GM12878 (cell line): ENCODE results near the gene COQ6. TPM values are rescaled to one million over a fixed set of nuclear protein-coding genes. Genes with fewer than 3 reads are reported as not detected.

ENCODE experiments used
- ATAC-seq: fragments of 200-7000 bp; cut with Tn5 transposase; 3 replicates; pipeline ENCODE4 v1.9.1; 2020; ENCODE audit warnings: mild to moderate bottlenecking, moderate library complexity
- BruUV-seq: library from RNA; stranded (reverse); fragments of 400-500 nt; replicated peaks from 2 replicates; lab custom pipeline; 2021; lab: Mats Ljungman, UMichigan
- CTCF ChIA-PET: fragments of 300-600 bp; sonication (Branson Sonifier 250); formaldehyde crosslinking; extraction: SDS; loops from one replicate; lab custom pipeline; 2021; ENCODE audit warnings: inconsistent platforms; lab: Yijun Ruan, JAX
- POLR2A ChIA-PET: fragments of 350-600 bp; formaldehyde crosslinking; extraction: SDS; loops from one replicate; lab custom pipeline; 2021; ENCODE audit warnings: inconsistent platforms; lab: Charles Lee
- RAD21 ChIA-PET: fragments of 300-600 bp; sonication (Branson Sonifier 250); formaldehyde crosslinking; loops from one replicate; lab custom pipeline; 2023; ENCODE audit warnings: antibody characterized with exemption; ENCODE audit not compliant: unreplicated experiment; lab: Charles Lee
- SMC1A ChIA-PET: fragments of 300-600 bp; sonication (Branson Sonifier 250); formaldehyde crosslinking; loops from one replicate; lab custom pipeline; 2023; ENCODE audit not compliant: unreplicated experiment, uncharacterized antibody; lab: Charles Lee
- DNase-seq: peaks from one replicate; pipeline ENCODE4 v3.0.0-alpha.2; 2011; ENCODE audit warnings: low read depth, low spot score
- FAIRE-seq: peaks from 3 replicates; lab custom pipeline; 2011; peaks lifted over from hg19 to GRCh38; lab: Jason Lieb, UNC
- H2AFZ ChIP-seq: 2 replicates; pipeline ENCODE4 v1.6.0; 2011; ENCODE audit warnings: low read depth, low read length, control low read depth; ENCODE audit not compliant: control insufficient read depth
- H3K27ac ChIP-seq: 2 replicates; pipeline ENCODE4 v1.5.1; 2011; ENCODE audit warnings: control low read depth; ENCODE audit not compliant: control insufficient read depth, insufficient read depth
- H3K27me3 ChIP-seq, 2 experiments: replicated peaks in 1 of 2; 2 replicates each; pipeline versions ENCODE4 v1.6.0 to v1.6.1; 2011; ENCODE audit warnings: low read length in 1 of 2; ENCODE audit not compliant: control insufficient read depth in 2 of 2, insufficient read depth in 2 of 2
- H3K36me3 ChIP-seq, 2 experiments: 2 replicates each; pipeline ENCODE4 v1.5.1; 2011; ENCODE audit warnings: low read length in 1 of 2; ENCODE audit not compliant: control insufficient read depth in 2 of 2, insufficient read depth in 2 of 2
- H3K4me1 ChIP-seq: 2 replicates; pipeline ENCODE4 v1.6.1; 2011; ENCODE audit warnings: mild to moderate bottlenecking, low read length, moderate library complexity, mixed read lengths; ENCODE audit not compliant: control insufficient read depth, insufficient read depth
- H3K4me2 ChIP-seq: 2 replicates; pipeline ENCODE4 v1.6.0; 2011; ENCODE audit warnings: control low read depth; ENCODE audit not compliant: control insufficient read depth, insufficient read depth
- H3K4me3 ChIP-seq: fragments of 200-600 bp; sonication (generic); 2 replicates; pipeline ENCODE4 v1.5.1; 2016
- H3K79me2 ChIP-seq: 2 replicates; pipeline ENCODE4 v1.6.0; 2011; ENCODE audit warnings: low read length; ENCODE audit not compliant: control insufficient read depth, insufficient read depth
- H3K9ac ChIP-seq: 2 replicates; pipeline ENCODE4 v1.8.0; 2011; ENCODE audit warnings: low read length, control low read depth, mixed read lengths; ENCODE audit not compliant: control insufficient read depth, insufficient read depth
- H3K9me3 ChIP-seq: replicated peaks from 3 replicates; pipeline ENCODE4 v1.5.1; 2011; ENCODE audit warnings: mild to moderate bottlenecking, low read length; ENCODE audit not compliant: control insufficient read depth, insufficient read depth
- H4K20me1 ChIP-seq: 2 replicates; pipeline ENCODE4 v1.6.0; 2011; ENCODE audit not compliant: control insufficient read depth, insufficient read depth
- ATF7 ChIP-seq: fragments of 450-650 bp; IDR thresholded peaks from 2 replicates; pipeline ENCODE4 v1.6.1; 2016; ENCODE audit warnings: low read depth, mild to moderate bottlenecking
- BCL11A ChIP-seq: IDR thresholded peaks from 2 replicates; pipeline ENCODE4 v1.6.1; 2011; ENCODE audit warnings: low read depth, low read length
- BMI1 ChIP-seq: fragments of 450-650 bp; IDR thresholded peaks from 2 replicates; pipeline ENCODE4 v1.6.1; 2016; ENCODE audit warnings: mild to moderate bottlenecking, moderate library complexity, borderline replicate concordance
- BRCA1 ChIP-seq: IDR thresholded peaks from 2 replicates; pipeline ENCODE4 v1.6.1; 2011; ENCODE audit warnings: low read depth, low read length, improper control_type of control experiment
- CBX3 ChIP-seq: fragments of 200-600 bp; sonication (generic); IDR thresholded peaks from 2 replicates; pipeline ENCODE4 v1.6.1; 2016; ENCODE audit warnings: low read depth, borderline replicate concordance
- CHD1 ChIP-seq: IDR thresholded peaks from 2 replicates; pipeline ENCODE4 v1.6.1; 2012; ENCODE audit warnings: low read depth, low read length, improper control_type of control experiment
- ESRRA ChIP-seq: IDR thresholded peaks from 2 replicates; pipeline ENCODE4 v1.6.1; 2012; ENCODE audit warnings: mild to moderate bottlenecking, low read length, improper control_type of control experiment
- HCFC1 ChIP-seq: fragments of 150-350 bp; IDR thresholded peaks from 2 replicates; pipeline ENCODE4 v1.6.1; 2014; ENCODE audit warnings: low read length
- MAX ChIP-seq: IDR thresholded peaks from 2 replicates; pipeline ENCODE4 v1.6.1; 2012; ENCODE audit warnings: low read depth, low read length, improper control_type of control experiment
- MEF2A ChIP-seq: IDR thresholded peaks from 2 replicates; pipeline ENCODE4 v1.6.1; 2011; ENCODE audit warnings: low read depth, mild to moderate bottlenecking, low read length, moderate library complexity; ENCODE audit not compliant: insufficient read depth
- MTA3 ChIP-seq: IDR thresholded peaks from 2 replicates; pipeline ENCODE4 v1.6.1; 2012; ENCODE audit warnings: low read length, inconsistent platforms, borderline replicate concordance
- POLR2A ChIP-seq: IDR thresholded peaks from 2 replicates; pipeline ENCODE4 v1.6.1; 2011; ENCODE audit warnings: low read depth, mild to moderate bottlenecking, low read length
- RAD21 ChIP-seq: IDR thresholded peaks from 2 replicates; pipeline ENCODE4 v1.6.1; 2011; ENCODE audit warnings: mild to moderate bottlenecking, low read depth, low read length, moderate library complexity; ENCODE audit not compliant: insufficient read depth
- SRF ChIP-seq, 2 experiments: IDR thresholded peaks; 2 replicates each; pipeline ENCODE4 v1.6.1; 2011; ENCODE audit warnings: low read depth in 2 of 2, low read length in 2 of 2, mild to moderate bottlenecking in 1 of 2, moderate library complexity in 1 of 2
- TCF7 ChIP-seq: IDR thresholded peaks from 2 replicates; pipeline ENCODE4 v1.6.1; 2014; ENCODE audit warnings: antibody characterized with exemption, borderline replicate concordance
- WRNIP1 ChIP-seq: IDR thresholded peaks from 2 replicates; pipeline ENCODE4 v1.6.1; 2011; ENCODE audit warnings: low read depth, low read length, improper control_type of control experiment, borderline replicate concordance
- ZBTB40 ChIP-seq: fragments of 450-650 bp; IDR thresholded peaks from 2 replicates; pipeline ENCODE4 v1.6.1; 2016; ENCODE audit warnings: mild to moderate bottlenecking, moderate library complexity, borderline replicate concordance
- in situ Hi-C: fragments of 300-500 bp; cut with MboI; formaldehyde crosslinking; loops from 9 replicates; pipeline ENCODE4 v1.14.3; 2018; ENCODE audit warnings: mixed read lengths
- intact Hi-C: fragments of 100-400 bp; cut with micrococcal nuclease; formaldehyde crosslinking; loops from one replicate; pipeline ENCODE4 v1.14.2; 2022; ENCODE audit not compliant: unreplicated experiment
- polyA plus RNA-seq, 11 experiments: library from polyadenylated mRNA; depleted of rRNA in 4 of 11; unstranded in 6 of 11; stranded (reverse) in 5 of 11; fragments of >200 nt; fragmentation: Nextera tagmentation in 4 of 11; fragmentation: Illumina TruSeq in 1 of 11; extraction: Ambion mirVana in 4 of 11; extraction: Trizol in 1 of 11; gene quantifications; 1 replicate in 1 of 11; 2 replicates in 10 of 11; pipeline versions ENCODE4 v1.2.1 to v1.2.3, GENCODE V29; 2011 to 2016; ENCODE audit warnings: inconsistent platforms in 2 of 11, missing spikeins in 2 of 11, low read depth in 1 of 11
- total RNA-seq, 4 experiments: library from RNA; depleted of rRNA in 3 of 4; stranded (reverse); fragments of >200 nt in 3 of 4; fragmentation: Illumina TruSeq in 1 of 4; extraction: Trizol in 1 of 4; gene quantifications; 2 replicates each; pipeline versions ENCODE4 v1.2.1 to v1.2.3, GENCODE V29; 2013 to 2021
- TF ChIP-seq, protein P1 (sequence below): IDR thresholded peaks from 2 replicates; pipeline ENCODE4 v1.6.1; 2011; ENCODE audit warnings: low read depth, low read length, improper control_type of control experiment, borderline replicate concordance

The COQ6 gene
- total and polyA plus RNA-seq, 10 of the 15 experiments (the other 5 are each of a cell fraction or from before 2014, with no cell fraction given): 5.4 to 45.5 (median 19.1) TPM

DNA sequence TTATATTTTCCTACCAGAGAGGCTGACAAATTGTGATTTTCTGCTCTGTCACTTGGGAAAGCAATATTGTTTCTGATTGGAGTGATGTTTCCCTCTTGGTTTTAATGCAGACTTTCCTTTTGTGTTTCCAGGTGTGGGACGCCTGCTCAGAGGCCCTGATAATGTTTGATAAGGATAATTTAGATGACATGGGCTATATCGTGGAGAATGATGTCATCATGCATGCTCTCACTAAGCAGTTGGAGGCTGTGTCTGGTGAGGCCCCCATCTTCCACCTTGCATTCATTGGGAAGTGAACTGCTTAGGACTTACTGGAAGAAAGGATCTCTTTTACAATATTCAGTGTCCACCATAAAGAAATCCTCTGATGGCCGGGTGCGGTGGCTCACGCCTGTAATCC, 5.6 kb downstream of the COQ6 start (continued):
- TF ChIP-seq CHD1 (no peak), CBX3 (no peak), RAD21 (no peak), WRNIP1 (no peak), POLR2A (no peak), SRF (IDR thresholded peaks at IDR 0.05; ENCODE audit: low read depth in 2 of 2, low read length in 2 of 2) (no peak), BRCA1 (no peak), BCL11A (no peak), MEF2A (no peak)
- TF ChIP-seq, protein P1, sequence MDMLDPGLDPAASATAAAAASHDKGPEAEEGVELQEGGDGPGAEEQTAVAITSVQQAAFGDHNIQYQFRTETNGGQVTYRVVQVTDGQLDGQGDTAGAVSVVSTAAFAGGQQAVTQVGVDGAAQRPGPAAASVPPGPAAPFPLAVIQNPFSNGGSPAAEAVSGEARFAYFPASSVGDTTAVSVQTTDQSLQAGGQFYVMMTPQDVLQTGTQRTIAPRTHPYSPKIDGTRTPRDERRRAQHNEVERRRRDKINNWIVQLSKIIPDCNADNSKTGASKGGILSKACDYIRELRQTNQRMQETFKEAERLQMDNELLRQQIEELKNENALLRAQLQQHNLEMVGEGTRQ: no peak
- TF ChIP-seq, all 136 proteins: peak for 0

DNA sequence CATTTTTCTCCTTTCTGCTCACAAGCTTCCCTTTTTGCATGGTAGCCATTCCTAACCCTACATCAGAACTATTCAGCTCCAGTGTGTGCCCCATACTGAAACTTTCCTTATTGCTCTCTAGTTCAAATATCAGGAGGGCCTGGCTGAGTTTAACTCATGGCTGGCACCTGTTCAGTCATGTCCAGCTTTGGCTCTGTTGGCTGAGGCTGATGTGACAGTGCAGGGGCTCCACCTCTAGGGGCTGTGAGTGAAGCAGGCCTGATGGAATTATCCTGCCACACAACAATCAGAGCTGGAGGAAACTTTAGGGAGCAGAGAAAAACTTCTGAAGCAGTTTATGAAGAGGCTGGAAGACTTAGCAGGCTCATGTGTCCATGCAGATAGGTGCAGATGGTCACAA, 8.5 kb downstream of the COQ6 start:
- RAD21 ChIA-PET: interaction anchor here (1.1 kb wide), 1 partner anchor 9 kb away, joined by 3 read pairs; the partner anchor contains the start of genes COQ6 and FAM161B
- no peak for TF ChIP-seq RAD21
- TF ChIP-seq ZBTB40: no peak
- TF ChIP-seq TCF7: no peak
- TF ChIP-seq ESRRA: no peak
- TF ChIP-seq BMI1: no peak
- TF ChIP-seq HCFC1: no peak
- no peak for TF ChIP-seq MAX
- TF ChIP-seq MTA3: no peak
- TF ChIP-seq ATF7: no peak
- TF ChIP-seq, all 136 proteins: peak for 0
- ChIA-PET POLR2A (interaction anchor here (1.1 kb wide), 1 partner anchor 9 kb away, joined by 3 read pairs; the partner anchor contains the start of genes COQ6 and FAM161B), CTCF (interaction anchor here (1.1 to 1.4 kb wide), 2 partner anchors 9 to 11 kb away, joined by 3 read pairs; partner anchors contain the start of genes COQ6 and FAM161B), SMC1A (no interaction called here)
- Histone ChIP-seq H3K9ac (no peak overlapping the region), H3K36me3 (peaks cover 8 to 21% of the 10 kb centered on the region in 2 experiments; a peak in 3 of 4 replicates), H3K4me3 (no peak overlapping the region), H2AFZ (no peak overlapping the region), H3K79me2 (no peaks in the 10 kb centered on the region), H3K4me1 (no peaks in the 10 kb centered on the region), H3K4me2 (no peak overlapping the region), H3K27me3 (no peaks in the 10 kb centered on the region), H3K27ac (no peak overlapping the region), H4K20me1 (no peaks in the 10 kb centered on the region), H3K9me3 (no peaks in the 10 kb centered on the region)
- no peak for DNase-seq
- ATAC-seq: no peak
- no TSS peak for BruUV-seq
- in situ Hi-C loops: no loop called here
- no peak for FAIRE-seq
- intact Hi-C loops: no loop called here
